ENCODE measurements around the gene ACE.

Gene ACE

GRCh38 chr17:63515426-63515825, 38.6 kb downstream of the ACE start:
- DNase-seq (ENCODE audit: low read depth in 2 of 2): no peak

- no peak for DNase-seq (ENCODE audit: low read depth in 2 of 2)
Measured at GRCh38 chr17:63516910-63517824, 40.3 kb downstream of the ACE start.

GRCh38 chr17:63517825-63518534, 41.1 kb downstream of the ACE start:
- no peak for DNase-seq (ENCODE audit: low read depth in 2 of 2)

GRCh38 chr17:63519116-63519881, 42.4 kb downstream of the ACE start:
- DNase-seq (ENCODE audit: low read depth in 2 of 2): no peak

GRCh38 chr17:63519972-63520882, 43.4 kb downstream of the ACE start:
- DNase-seq (ENCODE audit: low read depth in 2 of 2): no peak

GRCh38 chr17:63523253-63523855, 46.5 kb downstream of the ACE start, which contains the start of gene KCNH6:
Gene KCNH6, plus strand, starts transcription at chr17:63523358. Its CDS starts 56 bp downstream, at chr17:63523414.
- no peak for DNase-seq (ENCODE audit: low read depth in 2 of 2)

- no peak for DNase-seq (ENCODE audit: low read depth in 2 of 2)
Measured at GRCh38 chr17:63524051-63524450, 47.2 kb downstream of the ACE start.

GRCh38 chr17:63525190-63525946, 48.5 kb downstream of the ACE start:
- no peak for DNase-seq (ENCODE audit: low read depth in 2 of 2)

- DNase-seq (ENCODE audit: low read depth in 2 of 2): no peak
Measured at GRCh38 chr17:63526861-63527260, 50.0 kb downstream of the ACE start.

GRCh38 chr17:63528183-63528582, 51.3 kb downstream of the ACE start:
- no peak for DNase-seq (ENCODE audit: low read depth in 2 of 2)

- DNase-seq (ENCODE audit: low read depth in 2 of 2): no peak
Measured at GRCh38 chr17:63529711-63530556, 53.1 kb downstream of the ACE start.

- DNase-seq (ENCODE audit: low read depth in 2 of 2): no peak
Measured at GRCh38 chr17:63530557-63531021, 53.7 kb downstream of the ACE start.

GRCh38 chr17:63531022-63531965, 54.4 kb downstream of the ACE start:
- no peak for DNase-seq (ENCODE audit: low read depth in 2 of 2)

GRCh38 chr17:63533433-63534077, 56.7 kb downstream of the ACE start:
- no peak for DNase-seq (ENCODE audit: low read depth in 2 of 2)

GRCh38 chr17:63534078-63534570, 57.3 kb downstream of the ACE start:
- DNase-seq (ENCODE audit: low read depth in 2 of 2): no peak

GRCh38 chr17:63534816-63535455, 58.1 kb downstream of the ACE start:
- DNase-seq (ENCODE audit: low read depth in 2 of 2): no peak

All from stimulated activated CD4-positive, alpha-beta T cell treated with anti-CD3 and anti-CD28 coated beads, Interleukin-1b, Interleukin-23, amount 100 ng/mL, for 1 hour (primary cell).